LNCAP (cell line): ENCODE data around the gene FLYWCH2.

Source experiments
- CTCF ChIP-seq: fragments of 450-650 bp; IDR thresholded peaks from 2 replicates; pipeline ENCODE4 v1.5.1; 2017; ENCODE audit warnings: mild to moderate bottlenecking

FLYWCH2 gene

GRCh38 chr16:2927010-2927646 lies 44.1 kb downstream of the FLYWCH2 start:
- TF ChIP-seq CTCF = peak; percentile 99

GRCh38 chr16:2928796-2929195 lies 45.8 kb downstream of the FLYWCH2 start:
- no peak for TF ChIP-seq CTCF

GRCh38 chr16:2929693-2930092 lies 46.7 kb downstream of the FLYWCH2 start:
- no peak for TF ChIP-seq CTCF

- no peak for TF ChIP-seq CTCF
Observed at GRCh38 chr16:2930236-2930635, 47.2 kb downstream of the FLYWCH2 start.

GRCh38 chr16:2933136-2933535 lies 50.1 kb downstream of the FLYWCH2 start:
- TF ChIP-seq CTCF = no peak

GRCh38 chr16:2933701-2934100 lies 50.7 kb downstream of the FLYWCH2 start:
- no peak for TF ChIP-seq CTCF

GRCh38 chr16:2934450-2934849 lies 51.4 kb downstream of the FLYWCH2 start:
- no peak for TF ChIP-seq CTCF

GRCh38 chr16:2936436-2937011 lies 53.5 kb downstream of the FLYWCH2 start:
- TF ChIP-seq CTCF = no peak
